ENCODE data around the gene RREB1.
A peak's percentile ranks its signal among the peaks of the same experiment; 100 is the strongest.

RREB1 gene

GRCh38 chr6:7185561-7185960 is 77.8 kb downstream of the RREB1 start:
- H3K9ac ChIP-seq (ENCODE audit: low read length in 5 of 5): no peak overlapping the region
- no peak overlapping the region for H3K4me3 ChIP-seq (ENCODE audit: low read depth in 1 of 5, low read length in 5 of 5)
- H3K27me3 ChIP-seq (ENCODE audit: control insufficient read depth in 5 of 5, insufficient read depth in 4 of 5, low read length in 5 of 5): no peaks in the 10 kb centered on the region
- H3K4me1 ChIP-seq (ENCODE audit: control insufficient read depth in 5 of 5, insufficient read depth in 5 of 5, low read length in 5 of 5): peaks cover 0 to 3% (median 0%) of the 10 kb centered on the region in 5 donors
- H3K9me3 ChIP-seq (ENCODE audit: control insufficient read depth in 5 of 5, low read length in 5 of 5): no peaks in the 10 kb centered on the region
- H3K27ac ChIP-seq (ENCODE audit: low read depth, low read length): no peak overlapping the region
- H3K36me3 ChIP-seq (ENCODE audit: control insufficient read depth in 5 of 5, insufficient read depth in 5 of 5, low read length in 5 of 5): peaks cover 29 to 90% (median 72%) of the 10 kb centered on the region in 5 donors

GRCh38 chr6:7188492-7188891 is 80.7 kb downstream of the RREB1 start:
- H3K27ac ChIP-seq (ENCODE audit: low read depth, low read length): no peak overlapping the region
- H3K27me3 ChIP-seq (ENCODE audit: control insufficient read depth in 5 of 5, insufficient read depth in 4 of 5, low read length in 5 of 5): no peaks in the 10 kb centered on the region
- peaks cover 27 to 78% (median 52%) of the 10 kb centered on the region in 5 donors for H3K36me3 ChIP-seq (ENCODE audit: control insufficient read depth in 5 of 5, insufficient read depth in 5 of 5, low read length in 5 of 5)
- H3K4me3 ChIP-seq (ENCODE audit: low read depth in 1 of 5, low read length in 5 of 5): no peak overlapping the region
- no peak overlapping the region for H3K9ac ChIP-seq (ENCODE audit: low read length in 5 of 5)
- no peaks in the 10 kb centered on the region for H3K9me3 ChIP-seq (ENCODE audit: control insufficient read depth in 5 of 5, low read length in 5 of 5)
- peaks cover 0 to 3% (median 0%) of the 10 kb centered on the region in 5 donors for H3K4me1 ChIP-seq (ENCODE audit: control insufficient read depth in 5 of 5, insufficient read depth in 5 of 5, low read length in 5 of 5)

- no peak overlapping the region for H3K9ac ChIP-seq (ENCODE audit: low read length in 5 of 5)
- no peak overlapping the region for H3K4me3 ChIP-seq (ENCODE audit: low read depth in 1 of 5, low read length in 5 of 5)
- peaks cover 0 to 4% (median under 1%) of the 10 kb centered on the region in 5 donors for H3K4me1 ChIP-seq (ENCODE audit: control insufficient read depth in 5 of 5, insufficient read depth in 5 of 5, low read length in 5 of 5)
- peaks cover 31 to 76% (median 47%) of the 10 kb centered on the region in 5 donors for H3K36me3 ChIP-seq (ENCODE audit: control insufficient read depth in 5 of 5, insufficient read depth in 5 of 5, low read length in 5 of 5)
- no peaks in the 10 kb centered on the region for H3K27me3 ChIP-seq (ENCODE audit: control insufficient read depth in 5 of 5, insufficient read depth in 4 of 5, low read length in 5 of 5)
- no peak overlapping the region for H3K27ac ChIP-seq (ENCODE audit: low read depth, low read length)
- no peaks in the 10 kb centered on the region for H3K9me3 ChIP-seq (ENCODE audit: control insufficient read depth in 5 of 5, low read length in 5 of 5)
Measured at GRCh38 chr6:7189101-7189758, 81.5 kb downstream of the RREB1 start.

- Histone ChIP-seq H3K9ac (ENCODE audit: low read length in 5 of 5) (no peak overlapping the region), H3K36me3 (ENCODE audit: control insufficient read depth in 5 of 5, insufficient read depth in 5 of 5, low read length in 5 of 5) (peaks cover 34 to 66% (median 39%) of the 10 kb centered on the region in 5 donors), H3K27me3 (ENCODE audit: control insufficient read depth in 5 of 5, insufficient read depth in 4 of 5, low read length in 5 of 5) (no peaks in the 10 kb centered on the region)
Measured at GRCh38 chr6:7190791-7191190, 83.0 kb downstream of the RREB1 start.

GRCh38 chr6:7193122-7193521 is 85.4 kb downstream of the RREB1 start:
- Histone ChIP-seq H3K4me3 (ENCODE audit: low read depth in 1 of 5, low read length in 5 of 5) (no peak overlapping the region), H3K9ac (ENCODE audit: low read length in 5 of 5) (no peak overlapping the region), H3K4me1 (ENCODE audit: control insufficient read depth in 5 of 5, insufficient read depth in 5 of 5, low read length in 5 of 5) (peaks cover 2 to 36% (median 32%) of the 10 kb centered on the region in 5 donors), H3K27me3 (ENCODE audit: control insufficient read depth in 5 of 5, insufficient read depth in 4 of 5, low read length in 5 of 5) (no peaks in the 10 kb centered on the region), H3K36me3 (ENCODE audit: control insufficient read depth in 5 of 5, insufficient read depth in 5 of 5, low read length in 5 of 5) (peaks cover 30 to 57% (median 34%) of the 10 kb centered on the region in 5 donors), H3K9me3 (ENCODE audit: control insufficient read depth in 5 of 5, low read length in 5 of 5) (no peaks in the 10 kb centered on the region), H3K27ac (ENCODE audit: low read depth, low read length) (no peak overlapping the region)

More at GRCh38 chr6:7190791-7191190, 83.0 kb downstream of the RREB1 start:
- no peak overlapping the region for H3K4me3 ChIP-seq (ENCODE audit: low read depth in 1 of 5, low read length in 5 of 5)
- peaks cover 0 to 19% (median 16%) of the 10 kb centered on the region in 5 donors for H3K4me1 ChIP-seq (ENCODE audit: control insufficient read depth in 5 of 5, insufficient read depth in 5 of 5, low read length in 5 of 5)
- H3K27ac ChIP-seq (ENCODE audit: low read depth, low read length): no peak overlapping the region
- no peaks in the 10 kb centered on the region for H3K9me3 ChIP-seq (ENCODE audit: control insufficient read depth in 5 of 5, low read length in 5 of 5)

- no peaks in the 10 kb centered on the region for H3K27me3 ChIP-seq (ENCODE audit: control insufficient read depth in 5 of 5, insufficient read depth in 4 of 5, low read length in 5 of 5)
- no peak overlapping the region for H3K4me3 ChIP-seq (ENCODE audit: low read depth in 1 of 5, low read length in 5 of 5)
- no peak overlapping the region for H3K9ac ChIP-seq (ENCODE audit: low read length in 5 of 5)
- peak overlapping the region; percentile 8 for H3K27ac ChIP-seq (ENCODE audit: low read depth, low read length)
- peaks cover 2 to 37% (median 32%) of the 10 kb centered on the region in 5 donors for H3K4me1 ChIP-seq (ENCODE audit: control insufficient read depth in 5 of 5, insufficient read depth in 5 of 5, low read length in 5 of 5)
- peaks cover 17 to 43% (median 25%) of the 10 kb centered on the region in 5 donors for H3K36me3 ChIP-seq (ENCODE audit: control insufficient read depth in 5 of 5, insufficient read depth in 5 of 5, low read length in 5 of 5)
- no peaks in the 10 kb centered on the region for H3K9me3 ChIP-seq (ENCODE audit: control insufficient read depth in 5 of 5, low read length in 5 of 5)
Measured at GRCh38 chr6:7194657-7195056, 86.9 kb downstream of the RREB1 start.

GRCh38 chr6:7195339-7196018 is 87.7 kb downstream of the RREB1 start:
- Histone ChIP-seq H3K4me1 (ENCODE audit: control insufficient read depth in 5 of 5, insufficient read depth in 5 of 5, low read length in 5 of 5) (peaks cover 2 to 38% (median 32%) of the 10 kb centered on the region in 5 donors), H3K9ac (ENCODE audit: low read length in 5 of 5) (peak overlapping the region in 4 of 5 donors; percentile 4 to 60 (median 34)), H3K27me3 (ENCODE audit: control insufficient read depth in 5 of 5, insufficient read depth in 4 of 5, low read length in 5 of 5) (no peaks in the 10 kb centered on the region), H3K9me3 (ENCODE audit: control insufficient read depth in 5 of 5, low read length in 5 of 5) (no peaks in the 10 kb centered on the region), H3K4me3 (ENCODE audit: low read depth in 1 of 5, low read length in 5 of 5) (peak overlapping the region in 1 of 5 donors; percentile 25), H3K36me3 (ENCODE audit: control insufficient read depth in 5 of 5, insufficient read depth in 5 of 5, low read length in 5 of 5) (peaks cover 13 to 35% (median 18%) of the 10 kb centered on the region in 5 donors), H3K27ac (ENCODE audit: low read depth, low read length) (peak overlapping the region; percentile 74)

- peak overlapping the region in 1 of 5 donors; percentile 25 for H3K4me3 ChIP-seq (ENCODE audit: low read depth in 1 of 5, low read length in 5 of 5)
- H3K4me1 ChIP-seq (ENCODE audit: control insufficient read depth in 5 of 5, insufficient read depth in 5 of 5, low read length in 5 of 5): peaks cover 2 to 43% (median 37%) of the 10 kb centered on the region in 5 donors
- H3K27ac ChIP-seq (ENCODE audit: low read depth, low read length): peak overlapping the region; percentile 74
- no peaks in the 10 kb centered on the region for H3K9me3 ChIP-seq (ENCODE audit: control insufficient read depth in 5 of 5, low read length in 5 of 5)
- no peaks in the 10 kb centered on the region for H3K27me3 ChIP-seq (ENCODE audit: control insufficient read depth in 5 of 5, insufficient read depth in 4 of 5, low read length in 5 of 5)
- H3K36me3 ChIP-seq (ENCODE audit: control insufficient read depth in 5 of 5, insufficient read depth in 5 of 5, low read length in 5 of 5): peaks cover 10 to 33% (median 16%) of the 10 kb centered on the region in 5 donors
- H3K9ac ChIP-seq (ENCODE audit: low read length in 5 of 5): peak overlapping the region in 3 of 5 donors; percentile 4 to 35 (median 24)
Measured at GRCh38 chr6:7196019-7196402, 88.2 kb downstream of the RREB1 start.

- Histone ChIP-seq H3K9me3 (ENCODE audit: control insufficient read depth in 5 of 5, low read length in 5 of 5) (no peaks in the 10 kb centered on the region), H3K4me1 (ENCODE audit: control insufficient read depth in 5 of 5, insufficient read depth in 5 of 5, low read length in 5 of 5) (peaks cover 2 to 49% (median 43%) of the 10 kb centered on the region in 5 donors), H3K27ac (ENCODE audit: low read depth, low read length) (peak overlapping the region; percentile 50), H3K27me3 (ENCODE audit: control insufficient read depth in 5 of 5, insufficient read depth in 4 of 5, low read length in 5 of 5) (no peaks in the 10 kb centered on the region), H3K9ac (ENCODE audit: low read length in 5 of 5) (peak overlapping the region in 1 of 5 donors; percentile 35), H3K36me3 (ENCODE audit: control insufficient read depth in 5 of 5, insufficient read depth in 5 of 5, low read length in 5 of 5) (peaks cover 6 to 36% (median 15%) of the 10 kb centered on the region in 5 donors), H3K4me3 (ENCODE audit: low read depth in 1 of 5, low read length in 5 of 5) (no peak overlapping the region)
Measured at GRCh38 chr6:7196685-7197283, 89.0 kb downstream of the RREB1 start.

- Histone ChIP-seq H3K27me3 (ENCODE audit: control insufficient read depth in 5 of 5, insufficient read depth in 4 of 5, low read length in 5 of 5) (no peaks in the 10 kb centered on the region), H3K9me3 (ENCODE audit: control insufficient read depth in 5 of 5, low read length in 5 of 5) (no peaks in the 10 kb centered on the region), H3K27ac (ENCODE audit: low read depth, low read length) (peak overlapping the region; percentile 50), H3K36me3 (ENCODE audit: control insufficient read depth in 5 of 5, insufficient read depth in 5 of 5, low read length in 5 of 5) (peaks cover 12 to 39% (median 16%) of the 10 kb centered on the region in 5 donors), H3K4me3 (ENCODE audit: low read depth in 1 of 5, low read length in 5 of 5) (no peak overlapping the region), H3K9ac (ENCODE audit: low read length in 5 of 5) (no peak overlapping the region), H3K4me1 (ENCODE audit: control insufficient read depth in 5 of 5, insufficient read depth in 5 of 5, low read length in 5 of 5) (peaks cover 2 to 55% (median 51%) of the 10 kb centered on the region in 5 donors)
Measured at GRCh38 chr6:7197747-7198146, 90.0 kb downstream of the RREB1 start.

Measured in subcutaneous abdominal adipose tissue (tissue), 5 donors.